ENCODE data around the gene TRERF1.

Gene TRERF1

GRCh38 chr6:42304053-42304712 lies 147.5 kb downstream of the TRERF1 start:
- no peak overlapping the region for H3K4me3 ChIP-seq
- peaks cover 32% of the 10 kb centered on the region for H3K36me3 ChIP-seq
- H3K4me1 ChIP-seq = no peaks in the 10 kb centered on the region
- TF ChIP-seq Cebpa-rat (IDR thresholded peaks at IDR 0.05) = no peak
- H3K9me3 ChIP-seq = no peaks in the 10 kb centered on the region
- H3K9ac ChIP-seq = no peak overlapping the region
- H3K4me2 ChIP-seq = no peak overlapping the region
- H3K27ac ChIP-seq = no peak overlapping the region
- H3K27me3 ChIP-seq = no peaks in the 10 kb centered on the region
- peaks cover 95% of the 10 kb centered on the region for H4K20me1 ChIP-seq

GRCh38 chr6:42302411-42302810 lies 149.3 kb downstream of the TRERF1 start:
- H3K27ac ChIP-seq = no peak overlapping the region
- TF ChIP-seq Cebpa-rat (IDR thresholded peaks at IDR 0.05) = no peak
- no peaks in the 10 kb centered on the region for H3K4me1 ChIP-seq
- H3K9ac ChIP-seq = no peak overlapping the region
- H3K4me2 ChIP-seq = no peak overlapping the region
- peaks cover 85% of the 10 kb centered on the region for H4K20me1 ChIP-seq
- peaks cover 44% of the 10 kb centered on the region for H3K36me3 ChIP-seq
- no peaks in the 10 kb centered on the region for H3K9me3 ChIP-seq
- no peaks in the 10 kb centered on the region for H3K27me3 ChIP-seq
- H3K4me3 ChIP-seq = no peak overlapping the region

- H3K9me3 ChIP-seq = no peaks in the 10 kb centered on the region
- H3K4me1 ChIP-seq = no peaks in the 10 kb centered on the region
- H3K4me2 ChIP-seq = no peak overlapping the region
- no peaks in the 10 kb centered on the region for H3K27me3 ChIP-seq
- no peak overlapping the region for H3K9ac ChIP-seq
- peaks cover 48% of the 10 kb centered on the region for H3K36me3 ChIP-seq
- no peak for TF ChIP-seq Cebpa-rat (IDR thresholded peaks at IDR 0.05)
- H4K20me1 ChIP-seq = peaks cover 85% of the 10 kb centered on the region
- no peak overlapping the region for H3K27ac ChIP-seq
- H3K4me3 ChIP-seq = no peak overlapping the region
Observed at GRCh38 chr6:42301986-42302385, 149.7 kb downstream of the TRERF1 start.

GRCh38 chr6:42300701-42301100 lies 151.0 kb downstream of the TRERF1 start:
- no peak overlapping the region for H3K27ac ChIP-seq
- no peak for TF ChIP-seq Cebpa-rat (IDR thresholded peaks at IDR 0.05)

GRCh38 chr6:42300185-42300584 lies 151.5 kb downstream of the TRERF1 start:
- H3K27me3 ChIP-seq = no peaks in the 10 kb centered on the region
- H3K4me3 ChIP-seq = no peak overlapping the region
- TF ChIP-seq Cebpa-rat (IDR thresholded peaks at IDR 0.05) = no peak
- 0 out of 2 replicates have a peak, but pooled peaks cover 9% of the 10 kb centered on the region for H3K4me1 ChIP-seq
- H3K36me3 ChIP-seq = peaks cover 66% of the 10 kb centered on the region
- no peak overlapping the region for H3K4me2 ChIP-seq
- H4K20me1 ChIP-seq = peaks cover 85% of the 10 kb centered on the region
- no peak overlapping the region for H3K9ac ChIP-seq
- H3K9me3 ChIP-seq = no peaks in the 10 kb centered on the region
- no peak overlapping the region for H3K27ac ChIP-seq

More at GRCh38 chr6:42300701-42301100, 151.0 kb downstream of the TRERF1 start:
- Histone ChIP-seq H3K4me2 (no peak overlapping the region), H3K4me1 (0 out of 2 replicates have a peak, but pooled peaks cover 4% of the 10 kb centered on the region), H3K9ac (no peak overlapping the region), H3K9me3 (no peaks in the 10 kb centered on the region), H3K36me3 (peaks cover 61% of the 10 kb centered on the region), H3K4me3 (no peak overlapping the region), H3K27me3 (no peaks in the 10 kb centered on the region), H4K20me1 (peaks cover 85% of the 10 kb centered on the region)

GRCh38 chr6:42297661-42298060 lies 154.1 kb downstream of the TRERF1 start:
- H4K20me1 ChIP-seq = peaks cover 76% of the 10 kb centered on the region
- TF ChIP-seq Cebpa-rat (IDR thresholded peaks at IDR 0.05) = no peak
- H3K4me2 ChIP-seq = no peak overlapping the region
- no peaks in the 10 kb centered on the region for H3K9me3 ChIP-seq
- H3K4me1 ChIP-seq = peaks cover 28% of the 10 kb centered on the region
- no peak overlapping the region for H3K4me3 ChIP-seq
- no peak overlapping the region for H3K27ac ChIP-seq
- H3K36me3 ChIP-seq = peaks cover 83% of the 10 kb centered on the region
- H3K9ac ChIP-seq = no peak overlapping the region
- no peaks in the 10 kb centered on the region for H3K27me3 ChIP-seq

GRCh38 chr6:42296614-42297013 lies 155.1 kb downstream of the TRERF1 start:
- Histone ChIP-seq H3K9ac (no peak overlapping the region), H3K27me3 (no peaks in the 10 kb centered on the region), H3K4me1 (peaks cover 28% of the 10 kb centered on the region), H3K4me3 (no peak overlapping the region), H3K36me3 (peaks cover 93% of the 10 kb centered on the region), H3K27ac (no peak overlapping the region), H4K20me1 (peaks cover 75% of the 10 kb centered on the region), H3K4me2 (no peak overlapping the region), H3K9me3 (no peaks in the 10 kb centered on the region)
- no peak for TF ChIP-seq Cebpa-rat (IDR thresholded peaks at IDR 0.05)

GRCh38 chr6:42295677-42296076 lies 156.0 kb downstream of the TRERF1 start:
- H3K27me3 ChIP-seq = no peaks in the 10 kb centered on the region
- no peak overlapping the region for H3K27ac ChIP-seq
- peaks cover 28% of the 10 kb centered on the region for H3K4me1 ChIP-seq
- no peak overlapping the region for H3K4me2 ChIP-seq
- no peak for TF ChIP-seq Cebpa-rat (IDR thresholded peaks at IDR 0.05)
- peaks cover 95% of the 10 kb centered on the region for H3K36me3 ChIP-seq
- H3K9ac ChIP-seq = no peak overlapping the region
- H3K9me3 ChIP-seq = no peaks in the 10 kb centered on the region
- H3K4me3 ChIP-seq = no peak overlapping the region
- peaks cover 74% of the 10 kb centered on the region for H4K20me1 ChIP-seq

GRCh38 chr6:42295181-42295580 lies 156.5 kb downstream of the TRERF1 start:
- no peaks in the 10 kb centered on the region for H3K9me3 ChIP-seq
- no peak overlapping the region for H3K9ac ChIP-seq
- H3K4me2 ChIP-seq = no peak overlapping the region
- peaks cover 28% of the 10 kb centered on the region for H3K4me1 ChIP-seq
- H4K20me1 ChIP-seq = peaks cover 74% of the 10 kb centered on the region
- TF ChIP-seq Cebpa-rat (IDR thresholded peaks at IDR 0.05) = no peak
- H3K4me3 ChIP-seq = no peak overlapping the region
- peaks cover 94% of the 10 kb centered on the region for H3K36me3 ChIP-seq
- no peaks in the 10 kb centered on the region for H3K27me3 ChIP-seq
- no peak overlapping the region for H3K27ac ChIP-seq

- H3K4me1 ChIP-seq = peaks cover 28% of the 10 kb centered on the region
- no peaks in the 10 kb centered on the region for H3K9me3 ChIP-seq
- no peaks in the 10 kb centered on the region for H3K27me3 ChIP-seq
- H3K4me2 ChIP-seq = no peak overlapping the region
- H4K20me1 ChIP-seq = peaks cover 74% of the 10 kb centered on the region
- no peak for TF ChIP-seq Cebpa-rat (IDR thresholded peaks at IDR 0.05)
- no peak overlapping the region for H3K9ac ChIP-seq
- H3K4me3 ChIP-seq = no peak overlapping the region
- peaks cover 94% of the 10 kb centered on the region for H3K36me3 ChIP-seq
- H3K27ac ChIP-seq = no peak overlapping the region
Observed at GRCh38 chr6:42294759-42295158, 157.0 kb downstream of the TRERF1 start.
